Kidney tubule cell (primary cell): ENCODE data around the gene BRINP1.

Source experiments
- DNase-seq: peaks from one replicate; pipeline ENCODE4 v3.0.0-alpha.2; 2018; ENCODE audit warnings: low spot score

Gene BRINP1, protein sequence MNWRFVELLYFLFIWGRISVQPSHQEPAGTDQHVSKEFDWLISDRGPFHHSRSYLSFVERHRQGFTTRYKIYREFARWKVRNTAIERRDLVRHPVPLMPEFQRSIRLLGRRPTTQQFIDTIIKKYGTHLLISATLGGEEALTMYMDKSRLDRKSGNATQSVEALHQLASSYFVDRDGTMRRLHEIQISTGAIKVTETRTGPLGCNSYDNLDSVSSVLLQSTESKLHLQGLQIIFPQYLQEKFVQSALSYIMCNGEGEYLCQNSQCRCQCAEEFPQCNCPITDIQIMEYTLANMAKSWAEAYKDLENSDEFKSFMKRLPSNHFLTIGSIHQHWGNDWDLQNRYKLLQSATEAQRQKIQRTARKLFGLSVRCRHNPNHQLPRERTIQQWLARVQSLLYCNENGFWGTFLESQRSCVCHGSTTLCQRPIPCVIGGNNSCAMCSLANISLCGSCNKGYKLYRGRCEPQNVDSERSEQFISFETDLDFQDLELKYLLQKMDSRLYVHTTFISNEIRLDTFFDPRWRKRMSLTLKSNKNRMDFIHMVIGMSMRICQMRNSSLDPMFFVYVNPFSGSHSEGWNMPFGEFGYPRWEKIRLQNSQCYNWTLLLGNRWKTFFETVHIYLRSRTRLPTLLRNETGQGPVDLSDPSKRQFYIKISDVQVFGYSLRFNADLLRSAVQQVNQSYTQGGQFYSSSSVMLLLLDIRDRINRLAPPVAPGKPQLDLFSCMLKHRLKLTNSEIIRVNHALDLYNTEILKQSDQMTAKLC

DNA sequence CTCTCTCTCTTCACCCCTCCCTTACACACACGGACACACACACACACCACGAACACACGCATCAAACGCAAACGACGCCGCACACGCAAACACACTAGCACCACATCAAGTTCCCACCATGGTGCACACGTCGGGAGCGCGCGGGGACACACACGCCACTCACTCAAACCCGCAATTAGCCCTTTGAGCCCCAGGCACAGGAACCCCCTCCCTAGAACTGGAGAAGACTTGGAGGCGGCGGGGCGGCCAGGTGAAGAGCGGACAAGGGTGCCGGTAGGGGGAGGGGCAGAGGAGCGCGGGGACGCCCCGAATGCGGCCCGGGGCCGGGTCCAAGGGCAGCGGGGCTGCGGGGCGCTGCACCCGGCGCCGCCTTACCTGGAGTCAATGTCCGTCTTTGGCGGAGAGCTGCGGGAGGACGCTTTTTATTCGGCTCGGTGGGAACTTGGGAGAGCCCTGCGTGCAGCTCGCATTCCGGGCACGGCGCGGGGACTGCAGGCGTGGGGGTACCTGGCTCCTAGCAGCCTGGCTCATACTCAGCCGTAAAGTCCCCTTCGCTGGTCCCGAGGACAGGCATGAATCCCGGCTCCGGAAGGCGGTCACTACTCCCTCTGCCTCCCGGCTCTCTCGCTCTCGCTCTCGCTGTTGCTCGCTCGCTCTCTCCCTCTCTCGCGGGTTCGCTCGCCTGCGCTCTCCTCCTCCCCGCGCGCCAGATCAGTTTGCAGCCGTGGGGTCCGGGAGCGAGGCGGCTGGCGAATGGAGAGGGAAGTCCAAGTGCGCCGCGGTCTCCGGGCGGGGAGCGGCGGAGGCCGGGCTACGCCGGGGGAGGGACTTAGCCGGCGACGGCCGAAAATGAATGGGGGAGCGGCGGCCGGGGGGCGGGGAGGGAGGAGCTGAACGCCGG lies at the start of gene BRINP1:
Gene BRINP1, minus strand, starts transcription at position 755 of the 901 bp plus-strand sequence. CDS start 56,080 bp downstream, outside the sequence.
- peak; percentile 84 for DNase-seq

DNA sequence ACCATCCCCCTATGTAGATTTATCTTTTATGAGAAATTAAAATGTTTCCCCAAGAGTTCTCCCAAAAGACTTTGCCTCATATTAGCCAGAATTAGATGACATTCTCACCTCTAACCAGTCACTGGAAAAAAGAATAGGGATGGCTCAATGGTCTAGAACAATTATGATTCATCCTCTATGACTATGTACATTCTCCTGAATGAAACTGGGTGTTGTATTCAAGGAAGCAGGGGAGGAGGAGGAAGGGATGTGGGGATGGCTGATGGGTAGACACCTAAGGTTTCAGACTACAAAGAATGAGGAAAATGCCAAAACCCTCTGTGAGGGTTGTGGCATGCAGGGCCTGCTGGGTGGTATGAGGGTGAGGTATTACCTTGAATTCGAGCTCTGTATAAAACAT lies 49.5 kb upstream of the BRINP1 start:
- DNase-seq, result peak; percentile 95

DNA sequence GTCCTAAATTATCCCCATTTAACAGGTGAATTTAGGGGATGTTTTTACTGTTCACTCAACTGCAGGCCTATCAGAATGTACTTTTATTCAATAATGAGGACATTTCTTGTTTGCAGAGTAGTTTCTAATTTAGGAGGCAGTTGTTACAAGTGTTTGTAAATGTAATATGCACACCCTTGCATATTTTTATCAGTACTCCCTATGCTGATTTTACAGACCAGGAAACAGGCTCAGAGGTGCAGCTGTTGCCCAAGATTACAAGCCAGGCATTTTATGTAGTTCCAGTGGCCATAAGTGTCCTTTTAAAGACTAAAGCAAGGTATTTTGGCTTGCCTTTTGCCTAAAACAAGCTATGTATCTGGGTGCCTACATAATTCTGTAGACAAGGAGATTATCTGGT lies 47.6 kb upstream of the BRINP1 start:
- DNase-seq, result no peak

DNA sequence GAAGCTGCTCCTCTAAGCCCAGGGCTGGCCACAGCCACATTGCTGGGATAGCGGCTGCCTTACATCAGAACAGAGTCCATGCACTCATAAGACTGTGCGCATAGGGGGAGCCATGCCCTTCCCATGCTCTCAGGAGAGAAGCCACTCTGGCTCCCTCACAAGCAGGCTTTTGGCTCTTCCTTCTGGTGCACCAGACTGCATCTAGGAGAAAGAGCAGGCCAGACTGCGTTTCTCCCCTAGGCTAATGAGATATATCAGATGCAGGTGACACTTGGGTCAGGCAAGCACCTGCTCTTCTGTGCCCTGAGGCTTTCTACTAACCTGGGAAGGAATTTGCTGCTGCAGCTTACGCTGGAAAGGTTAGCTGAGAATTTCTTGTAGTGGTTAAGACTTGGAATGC lies 43.2 kb upstream of the BRINP1 start:
- peak; percentile 72 for DNase-seq

DNA sequence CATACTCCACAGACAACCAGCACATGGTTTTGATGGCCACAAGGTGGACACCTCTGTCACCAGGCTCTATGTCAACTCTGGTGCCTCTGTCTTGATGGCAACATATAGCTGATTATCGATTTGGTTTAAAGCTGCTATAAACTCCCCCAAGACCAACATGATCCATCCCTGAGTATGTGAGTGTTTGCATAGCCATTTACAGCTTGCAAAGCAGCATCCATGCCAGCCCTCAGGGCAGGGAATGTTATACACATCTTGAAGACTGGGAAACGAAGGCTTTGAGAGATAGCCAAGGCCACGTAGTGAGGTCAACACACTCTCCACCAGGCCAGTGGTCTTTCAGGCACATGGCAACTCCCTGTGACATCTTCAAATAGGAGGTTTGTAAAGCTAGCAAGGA lies 40.3 kb upstream of the BRINP1 start:
- no peak for DNase-seq

DNA sequence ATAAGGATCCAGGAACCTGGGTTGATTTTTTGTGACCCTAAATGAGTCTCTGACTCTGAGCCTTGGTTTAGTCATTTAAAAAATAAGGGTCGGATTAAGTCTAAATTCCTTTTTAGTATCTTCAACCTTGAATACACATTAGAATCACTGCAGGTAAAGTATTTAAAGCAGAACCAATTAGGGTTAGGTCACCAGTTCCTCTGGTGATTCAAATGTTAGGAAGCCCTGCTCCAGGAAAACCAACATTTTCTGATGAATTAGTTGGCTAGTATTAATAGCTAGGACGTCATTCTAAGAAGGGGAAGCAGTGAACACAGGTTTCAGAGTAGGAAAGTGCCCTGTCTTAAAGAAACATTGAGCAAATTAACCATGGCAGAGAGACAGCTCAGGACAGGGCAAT lies 31.4 kb upstream of the BRINP1 start:
- peak; percentile 93 for DNase-seq

DNA sequence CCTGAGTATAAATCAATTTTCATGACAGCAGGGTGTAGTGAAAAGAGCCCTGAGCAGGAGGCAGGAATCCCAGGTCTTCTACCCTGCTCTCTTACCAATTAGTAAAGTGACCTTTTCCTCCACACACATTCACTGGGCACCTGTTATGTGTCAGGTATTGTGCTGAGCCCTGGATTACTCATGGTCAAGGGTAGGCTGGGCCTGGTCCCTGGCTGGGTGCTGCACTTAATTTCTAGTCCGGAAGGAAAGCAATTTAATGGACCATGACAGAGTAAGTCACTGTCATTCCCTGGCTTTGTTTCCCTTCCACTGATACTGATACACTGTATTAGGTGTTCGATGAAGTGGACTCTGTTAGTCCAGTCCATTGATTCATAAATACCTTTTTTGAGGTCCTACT lies 29.1 kb upstream of the BRINP1 start:
- peak; percentile 94 for DNase-seq

DNA sequence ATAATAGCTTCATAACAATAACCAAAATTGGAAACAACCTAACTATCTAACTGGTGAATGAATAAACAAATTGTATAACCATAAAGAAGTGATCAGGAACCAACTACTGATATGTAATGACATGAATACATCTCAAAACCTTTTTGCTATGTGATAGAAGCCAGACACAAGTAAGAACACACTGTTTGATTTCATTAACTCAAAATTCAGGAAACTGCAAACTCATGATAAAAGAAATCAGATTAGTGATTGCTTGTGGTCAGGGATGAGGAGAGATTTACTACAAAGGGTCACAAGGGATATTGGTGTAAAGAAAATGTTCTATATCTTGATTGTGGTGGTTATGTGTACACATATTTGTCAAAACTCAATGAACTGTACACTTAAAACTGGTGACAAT lies 22.6 kb upstream of the BRINP1 start:
- no peak for DNase-seq

DNA sequence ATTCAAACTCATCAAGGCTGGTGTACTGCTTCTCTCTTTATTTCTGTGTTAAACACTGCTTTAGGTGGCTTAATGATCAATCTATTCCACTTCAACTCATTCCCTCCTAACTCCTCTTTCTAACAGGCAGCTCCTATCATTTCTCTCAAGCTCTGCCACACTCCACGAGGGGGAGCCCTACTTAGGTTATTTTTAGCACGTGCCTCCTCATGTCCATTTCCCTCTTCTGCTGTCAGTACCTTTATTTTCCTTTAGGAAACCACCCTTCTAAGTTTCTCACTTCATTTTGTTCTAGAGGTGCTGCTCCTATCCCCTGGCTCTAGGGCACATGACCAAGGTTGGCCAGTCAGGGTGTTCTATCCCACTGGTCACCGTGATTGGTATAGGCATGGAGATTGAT lies 6.7 kb upstream of the BRINP1 start:
- peak; percentile 71 for DNase-seq

DNA sequence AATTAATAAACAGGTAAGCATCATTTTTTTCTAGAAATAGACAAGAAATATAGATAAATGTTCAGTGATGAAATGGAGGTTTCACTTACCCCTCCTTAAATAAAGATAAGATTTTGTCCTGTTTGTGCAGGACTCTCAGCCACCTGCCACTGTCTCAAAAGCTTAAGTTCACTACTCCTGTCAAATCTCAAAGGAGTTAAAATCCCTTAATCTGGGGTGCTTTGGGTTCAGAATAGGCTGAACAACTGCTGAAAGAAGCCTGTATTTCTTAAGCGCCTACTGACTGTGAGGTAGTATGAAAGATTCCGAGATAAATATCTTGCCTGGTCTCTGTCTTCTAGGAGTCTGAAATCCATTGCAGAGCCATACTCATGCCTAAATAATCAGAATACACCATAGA lies 3.7 kb upstream of the BRINP1 start:
- DNase-seq, result no peak

DNA sequence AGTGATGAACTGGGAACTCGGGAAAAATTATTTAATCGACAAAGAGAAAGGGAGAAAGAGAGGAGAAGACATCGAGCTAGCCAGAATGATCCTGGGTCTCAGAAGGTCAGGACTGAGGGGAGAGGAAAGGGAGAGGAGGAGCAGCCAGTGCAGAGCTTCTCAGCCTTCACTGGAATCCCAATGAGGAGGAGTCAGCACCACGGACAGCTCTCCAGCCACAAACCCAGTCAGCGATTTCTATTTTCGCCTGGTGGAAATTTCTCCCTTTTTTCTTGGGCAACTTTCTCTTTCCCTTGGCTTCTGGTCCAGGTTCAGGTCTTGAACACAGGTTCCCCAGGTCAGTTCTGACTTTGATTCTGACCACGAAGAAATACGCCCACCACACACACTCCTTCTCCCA lies 1.6 kb upstream of the BRINP1 start:
- peak; percentile 63 for DNase-seq

DNA sequence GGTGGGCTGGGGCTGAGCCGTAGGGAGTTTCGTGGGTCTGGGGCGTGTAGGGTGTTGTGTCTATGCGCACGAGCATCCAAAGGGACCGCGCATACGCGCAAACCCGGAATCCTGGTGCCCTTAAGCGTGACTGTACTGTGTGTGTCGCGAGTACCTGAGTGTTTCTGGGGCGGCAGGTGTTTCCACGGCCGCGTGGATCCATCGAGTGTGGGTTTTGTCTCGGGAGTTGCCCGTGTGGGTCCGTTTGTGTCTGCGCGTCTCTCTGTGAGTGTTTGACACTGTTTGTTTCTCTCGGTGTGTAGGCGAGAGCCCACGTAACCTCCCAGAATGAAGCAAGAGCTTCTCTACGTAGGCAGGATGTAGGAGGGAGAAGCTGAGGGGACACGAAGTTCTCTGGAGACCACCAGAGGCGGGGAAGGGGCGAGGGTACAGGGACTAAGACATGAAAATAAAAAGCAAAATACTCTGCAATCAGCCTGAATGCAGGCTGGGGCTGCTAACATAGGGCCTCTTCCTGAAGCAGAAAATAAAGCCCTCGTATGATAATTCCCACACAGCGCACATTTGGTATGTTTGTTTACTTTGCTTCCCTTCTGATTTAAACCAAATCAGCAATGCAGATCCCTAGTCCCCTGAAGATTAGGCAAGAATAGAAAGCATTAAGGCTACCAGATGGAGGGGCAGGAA lies 588 bp upstream of the BRINP1 start:
- DNase-seq, result no peak

DNA sequence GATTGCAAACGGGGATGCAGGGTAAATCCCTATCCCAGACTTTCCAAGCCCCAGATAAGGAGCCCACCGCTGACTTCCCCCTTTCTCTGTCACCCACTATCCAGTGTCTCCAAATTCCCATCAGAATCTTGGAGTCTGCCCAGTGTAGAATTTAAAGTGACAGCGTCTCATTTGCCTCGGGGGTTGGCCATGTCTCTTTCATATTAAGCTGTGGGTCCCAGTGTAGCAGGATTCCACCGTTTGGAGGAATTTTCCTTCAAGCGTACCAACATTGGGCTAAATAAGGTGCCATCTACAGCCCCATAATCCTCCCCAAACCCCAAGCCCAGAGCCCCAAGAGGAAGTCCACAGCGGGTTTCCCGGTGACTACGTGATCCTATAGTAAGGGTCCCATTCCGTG lies 1.1 kb downstream of the BRINP1 start:
- DNase-seq, result no peak

DNA sequence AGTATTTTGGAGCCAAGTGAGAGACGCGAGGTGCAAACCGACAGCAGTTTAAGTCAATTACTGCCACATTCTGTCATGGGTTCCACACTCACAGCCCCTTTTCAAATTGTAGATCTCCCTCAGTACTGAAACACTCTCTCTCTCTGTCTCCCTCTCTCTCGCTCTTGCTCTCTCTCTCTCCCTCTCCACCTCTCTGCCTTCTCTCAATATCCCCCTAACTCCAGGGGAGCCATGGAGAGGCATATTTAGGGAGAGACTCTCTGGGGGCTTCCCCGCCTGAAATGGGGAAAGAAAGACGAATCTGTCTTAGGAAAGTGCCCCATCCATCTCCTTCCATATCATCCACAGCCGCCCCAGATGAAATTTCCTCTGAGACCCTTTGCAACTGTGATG lies 1.6 kb downstream of the BRINP1 start:
- no peak for DNase-seq

DNA sequence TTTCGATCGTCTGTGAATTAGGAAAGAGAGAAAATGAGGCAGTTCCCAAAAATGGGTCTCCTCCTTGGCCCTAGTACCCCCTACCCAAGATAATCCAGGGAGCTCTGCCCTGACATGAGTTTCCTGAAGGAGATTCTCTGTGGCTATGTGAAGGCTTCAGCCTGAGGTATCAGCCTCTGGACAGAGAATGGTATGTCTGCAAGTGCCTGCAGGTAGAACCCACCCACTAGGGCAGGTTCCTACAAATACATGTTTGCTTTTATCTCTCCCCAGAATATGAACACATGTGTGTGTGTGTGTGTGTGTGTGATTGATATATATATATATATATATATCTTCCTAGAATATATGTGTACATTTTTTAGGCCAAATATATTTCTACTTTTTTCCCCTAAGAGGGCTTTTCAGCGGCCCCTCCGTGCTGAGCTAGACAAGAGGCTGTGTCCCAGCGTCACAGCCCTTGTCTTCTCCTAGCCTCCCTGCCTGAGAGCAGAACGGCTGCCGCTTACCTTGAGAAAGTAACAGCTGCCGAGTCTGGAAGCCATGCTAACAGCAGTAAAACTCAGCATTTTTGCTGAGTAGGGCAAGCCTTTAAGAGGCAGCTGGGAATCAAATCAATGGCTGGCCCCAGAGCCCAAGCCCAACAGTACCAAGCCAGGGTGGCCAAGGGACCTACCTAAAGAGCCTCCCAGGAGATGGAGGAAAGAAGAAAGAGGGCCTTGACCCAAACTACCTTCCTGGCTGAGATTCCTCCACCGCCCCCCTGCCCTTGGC lies 2.1 kb downstream of the BRINP1 start:
- DNase-seq, result no peak

DNA sequence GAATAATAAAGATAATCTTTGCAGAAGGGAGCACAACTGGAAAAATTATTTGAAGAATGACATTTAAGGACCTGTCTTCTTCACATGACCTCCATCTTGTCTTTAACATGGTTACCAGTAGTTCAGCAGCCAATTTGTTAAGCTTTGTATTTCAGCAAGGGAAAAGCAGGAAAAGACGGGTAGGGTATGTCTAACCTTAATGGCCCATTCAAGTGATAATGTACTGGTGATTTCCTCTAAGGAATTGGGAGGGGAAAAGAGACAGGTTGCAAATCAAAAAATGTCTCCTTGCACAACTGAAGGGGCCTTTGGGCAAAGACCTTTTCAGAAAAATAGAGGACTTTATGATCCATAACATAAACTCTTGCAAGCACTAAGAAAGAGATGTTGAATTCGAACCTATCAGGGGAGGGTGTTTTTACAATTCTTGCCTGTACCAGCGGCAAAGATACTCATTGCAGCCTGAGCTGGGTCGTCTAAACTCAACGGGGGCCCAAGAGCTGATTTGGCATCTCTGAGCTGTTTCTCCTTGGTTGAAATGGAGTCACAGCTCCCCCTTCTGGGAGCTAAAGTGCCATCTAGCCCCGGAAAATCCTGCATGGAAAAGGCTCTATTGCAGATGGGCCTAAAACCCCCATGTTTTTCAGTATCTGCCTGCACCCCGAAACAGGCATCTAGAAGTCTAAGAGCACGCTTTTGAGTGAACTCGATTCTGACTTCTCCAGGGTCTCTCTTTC lies 3.8 kb downstream of the BRINP1 start:
- DNase-seq, result peak; percentile 64

DNA sequence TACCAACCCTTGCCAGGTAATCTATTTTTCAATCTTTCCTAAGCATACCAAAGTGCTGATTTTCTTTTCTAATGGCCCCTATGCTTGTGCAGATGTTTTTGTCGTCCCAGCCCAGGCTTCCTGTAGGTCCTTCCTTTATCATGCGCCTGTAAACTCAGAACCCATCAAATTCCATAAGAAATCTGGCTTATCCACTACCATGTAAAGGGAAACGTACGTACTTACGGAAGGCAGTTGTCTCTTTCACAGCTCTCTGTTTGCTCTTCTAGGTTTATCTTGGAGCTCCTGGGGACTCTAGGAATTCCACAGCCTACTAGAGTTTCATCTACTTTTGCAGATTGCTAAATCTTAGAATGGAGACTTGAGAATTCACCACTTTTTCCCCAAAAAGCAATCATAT lies 9.0 kb downstream of the BRINP1 start:
- no peak for DNase-seq

DNA sequence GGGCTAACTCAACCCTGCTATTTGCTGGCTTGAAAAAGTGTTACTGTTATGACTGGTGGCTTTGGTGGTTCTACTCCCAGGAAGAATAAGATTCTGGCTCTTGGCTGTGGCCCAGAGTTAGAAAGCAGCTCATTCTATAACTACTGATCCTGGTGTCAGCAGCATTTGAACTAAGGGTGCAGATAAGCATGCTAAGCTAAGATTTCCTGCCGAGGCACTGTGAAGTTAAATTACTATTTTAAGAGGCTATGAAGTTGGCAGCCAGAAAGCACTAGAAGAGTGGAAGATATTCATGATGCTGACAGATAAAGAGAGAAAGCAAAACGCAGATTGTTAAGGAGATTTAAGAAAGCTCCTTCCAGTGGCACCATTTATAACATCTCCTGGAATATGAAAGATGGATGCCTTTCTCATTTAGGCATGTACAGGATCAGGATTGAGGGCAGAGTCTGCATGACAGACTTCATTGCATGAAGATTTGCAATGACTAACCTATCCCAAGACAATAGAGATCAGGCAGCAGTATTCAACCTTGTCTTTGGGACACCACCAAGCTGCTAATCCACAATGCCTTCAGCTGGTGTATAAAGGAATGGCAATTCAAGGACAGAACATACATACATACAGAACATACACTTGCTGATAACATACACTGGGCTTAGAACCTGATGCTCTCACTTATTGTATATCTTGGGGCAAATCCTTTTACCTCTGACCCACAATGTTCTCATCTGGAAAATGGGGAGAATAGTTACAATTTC lies 11.7 kb downstream of the BRINP1 start:
- no peak for DNase-seq

DNA sequence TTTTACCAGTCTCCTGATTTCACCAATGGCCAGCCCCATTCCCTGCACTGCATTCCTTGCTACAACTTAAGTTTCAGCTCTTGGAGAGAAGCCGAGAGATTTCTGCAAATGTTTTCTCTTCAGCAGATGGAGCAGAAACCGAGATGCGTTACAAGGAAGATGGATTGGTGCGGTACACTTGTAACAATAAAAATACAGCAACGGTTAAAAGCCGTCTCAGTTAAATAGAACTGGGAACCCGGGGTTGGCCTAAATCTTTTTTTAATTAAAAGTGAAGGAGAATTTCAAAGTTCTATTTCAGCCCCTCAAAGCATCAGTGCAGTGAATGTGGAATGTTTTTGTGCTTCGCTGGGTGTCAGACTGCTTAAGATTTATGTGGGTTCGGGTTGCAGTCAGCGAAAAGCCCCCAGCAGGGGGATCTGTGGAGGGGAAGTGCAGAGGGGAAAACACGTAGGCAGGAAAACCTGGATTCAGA lies 19.8 kb downstream of the BRINP1 start:
- no peak for DNase-seq
